ENCODE data around the gene RILPL1.
"Not testable (repeated sequence)": the region's sequence is repeated elsewhere in the genome, so short reads cannot be mapped to it uniquely, and the experiment has no call there.

GRCh38 chr12:123492339-123493039 is 41.0 kb downstream of the RILPL1 start:
- not testable (repeated sequence) for TF ChIP-seq YY1 (IDR thresholded peaks at IDR 0.05; ENCODE audit: insufficient read depth, insufficient read length); ZNF274 (IDR thresholded peaks at IDR 0.05; ENCODE audit: low read depth, low read length); SUZ12 (IDR thresholded peaks at IDR 0.05; ENCODE audit: extremely low read depth, insufficient read depth, insufficient read length)
